HG03045 (cell line): ENCODE data around the gene PGAP3.

Source experiments
- ATAC-seq: cut with Tn5 transposase; IDR thresholded peaks from one replicate; pipeline ENCODE4 v1.9.1; 2021; ENCODE audit warnings: mild to moderate bottlenecking, moderate library complexity; ENCODE audit not compliant: unreplicated experiment

Gene PGAP3

GRCh38 chr17:39673335-39674081 lies 14.3 kb downstream of the PGAP3 start:
- ATAC-seq: no peak

- no peak for ATAC-seq
These were observed 15.1 kb downstream of the PGAP3 start for GRCh38 chr17:39672522-39673334.

GRCh38 chr17:39671651-39672521 lies 16.0 kb downstream of the PGAP3 start:
- ATAC-seq: no peak

- no peak for ATAC-seq
These were observed 17.1 kb downstream of the PGAP3 start for GRCh38 chr17:39670746-39671145.

GRCh38 chr17:39669897-39670735 lies 17.7 kb downstream of the PGAP3 start:
- no peak for ATAC-seq

- no peak for ATAC-seq
These were observed 19.6 kb downstream of the PGAP3 start, which contains the start of gene PNMT for GRCh38 chr17:39667945-39668924. Gene PNMT, plus strand, starts transcription at chr17:39668453. Its CDS starts 23 bp downstream, at chr17:39668476.

- no peak for ATAC-seq
These were observed 20.5 kb downstream of the PGAP3 start for GRCh38 chr17:39667262-39667944.

GRCh38 chr17:39666601-39667261 lies 21.1 kb downstream of the PGAP3 start:
- ATAC-seq: no peak

- no peak for ATAC-seq
These were observed 21.6 kb downstream of the PGAP3 start for GRCh38 chr17:39666231-39666600.

- no peak for ATAC-seq
These were observed 22.1 kb downstream of the PGAP3 start for GRCh38 chr17:39665642-39666224.

GRCh38 chr17:39664581-39665561 lies 23.0 kb downstream of the PGAP3 start, which contains the start of gene TCAP:
Gene TCAP, plus strand, starts transcription at chr17:39665349. Its CDS starts 11 bp downstream, at chr17:39665360.
- no peak for ATAC-seq

- no peak for ATAC-seq
These were observed 23.9 kb downstream of the PGAP3 start for GRCh38 chr17:39663688-39664580.

GRCh38 chr17:39663340-39663687 lies 24.5 kb downstream of the PGAP3 start:
- ATAC-seq: no peak

GRCh38 chr17:39662551-39663339 lies 25.1 kb downstream of the PGAP3 start:
- ATAC-seq: no peak
